HEK293 (cell line): ENCODE data around the gene ZFAND3.

ENCODE experiments used
- CTCF ChIA-PET: fragments of 350-600 bp; formaldehyde crosslinking; extraction: SDS; loops from one replicate; lab custom pipeline; 2021; ENCODE audit warnings: antibody characterized with exemption; lab: Yijun Ruan, JAX
- POLR2A ChIA-PET: fragments of 300-600 bp; formaldehyde crosslinking; extraction: SDS; loops from one replicate; lab custom pipeline; 2020; ENCODE audit warnings: antibody characterized with exemption, inconsistent platforms; lab: Yijun Ruan, JAX
- H3K27ac ChIP-seq: fragments of 200-500 bp; sonication (Bioruptor generic); 2 replicates; pipeline ENCODE4 v1.5.1; 2014; ENCODE audit warnings: low read depth, low read length, control low read depth, inconsistent platforms; ENCODE audit errors: extremely low read depth
- H3K36me3 ChIP-seq, 2 experiments: fragments of 200-500 bp in 1 of 2; sonication (Bioruptor generic) in 1 of 2; 1 replicate in 1 of 2; 2 replicates in 1 of 2; pipeline ENCODE4 v1.5.1; 2014 to 2017; ENCODE audit warnings: inconsistent platforms in 2 of 2, low read length in 2 of 2; ENCODE audit not compliant: control insufficient read depth in 2 of 2, insufficient read depth in 1 of 2
- H3K4me1 ChIP-seq: fragments of 200-500 bp; sonication (Bioruptor generic); 2 replicates; pipeline ENCODE4 v1.5.1; 2014; ENCODE audit warnings: mild to moderate bottlenecking, low read length, inconsistent platforms; ENCODE audit not compliant: control insufficient read depth, insufficient read depth
- H3K4me3 ChIP-seq: 2 replicates; pipeline ENCODE4 v1.5.1; 2011; ENCODE audit warnings: low read depth, mild to moderate bottlenecking, control low read depth, low read length, moderate library complexity
- H3K9me3 ChIP-seq: fragments of 200-500 bp; sonication (Bioruptor generic); 2 replicates; pipeline ENCODE4 v1.5.1; 2014; ENCODE audit warnings: low read depth, low read length, inconsistent platforms; ENCODE audit not compliant: control insufficient read depth, insufficient read depth
- BCL11A ChIP-seq: fragments of 450-650 bp; formaldehyde crosslinking; IDR thresholded peaks from 2 replicates; pipeline ENCODE4 v1.5.1; 2016; ENCODE audit warnings: low read depth, missing biosample characterization, missing genetic modification characterization
- GLI2 ChIP-seq: fragments of 450-650 bp; formaldehyde crosslinking; IDR thresholded peaks from 2 replicates; pipeline ENCODE4; 2017; ENCODE audit warnings: missing biosample characterization, missing genetic modification characterization, low read depth, borderline replicate concordance
- KLF7 ChIP-seq: fragments of 450-650 bp; formaldehyde crosslinking; IDR thresholded peaks from 2 replicates; pipeline ENCODE4 v1.5.1; 2016; ENCODE audit warnings: missing biosample characterization, missing genetic modification characterization, borderline replicate concordance
- OSR2 ChIP-seq: fragments of 450-650 bp; formaldehyde crosslinking; IDR thresholded peaks from 2 replicates; pipeline ENCODE4 v1.5.1; 2016; ENCODE audit warnings: missing biosample characterization, missing genetic modification characterization
- PRDM1 ChIP-seq: fragments of 450-650 bp; formaldehyde crosslinking; IDR thresholded peaks from 2 replicates; pipeline ENCODE4; 2016; ENCODE audit warnings: missing biosample characterization, missing genetic modification characterization
- RBAK ChIP-seq: fragments of 450-650 bp; formaldehyde crosslinking; IDR thresholded peaks from 2 replicates; pipeline ENCODE4 v1.5.1; 2016; ENCODE audit warnings: missing biosample characterization, missing genetic modification characterization
- YY1 ChIP-seq: fragments of 450-650 bp; formaldehyde crosslinking; IDR thresholded peaks from 2 replicates; pipeline ENCODE4 v1.5.1; 2018; ENCODE audit warnings: missing biosample characterization, missing genetic modification characterization
- ZBTB1 ChIP-seq: fragments of 450-650 bp; formaldehyde crosslinking; IDR thresholded peaks from 2 replicates; pipeline ENCODE4 v1.5.1; 2016; ENCODE audit warnings: missing biosample characterization, missing genetic modification characterization
- ZNF112 ChIP-seq: fragments of 450-650 bp; formaldehyde crosslinking; IDR thresholded peaks from 2 replicates; pipeline ENCODE4 v1.5.0; 2017; ENCODE audit warnings: missing biosample characterization, missing genetic modification characterization
- ZNF121 ChIP-seq: fragments of 450-650 bp; formaldehyde crosslinking; IDR thresholded peaks from 2 replicates; pipeline ENCODE4 v1.5.1; 2016; ENCODE audit warnings: missing biosample characterization, missing genetic modification characterization
- ZNF175 ChIP-seq: fragments of 450-650 bp; formaldehyde crosslinking; IDR thresholded peaks from 2 replicates; pipeline ENCODE4 v1.5.1; 2016; ENCODE audit warnings: missing biosample characterization, missing genetic modification characterization
- ZNF221 ChIP-seq: fragments of 450-650 bp; formaldehyde crosslinking; IDR thresholded peaks from 2 replicates; pipeline ENCODE4 v1.5.1; 2017; ENCODE audit warnings: missing biosample characterization, missing genetic modification characterization, borderline replicate concordance
- ZNF248 ChIP-seq: fragments of 450-650 bp; formaldehyde crosslinking; IDR thresholded peaks from 2 replicates; pipeline ENCODE4 v1.5.1; 2017; ENCODE audit warnings: missing biosample characterization, missing genetic modification characterization
- ZNF350 ChIP-seq: fragments of 450-650 bp; formaldehyde crosslinking; IDR thresholded peaks from 2 replicates; pipeline ENCODE4 v1.5.0; 2017; ENCODE audit warnings: missing biosample characterization, mild to moderate bottlenecking, missing genetic modification characterization
- ZNF426 ChIP-seq: fragments of 450-650 bp; formaldehyde crosslinking; IDR thresholded peaks from 2 replicates; pipeline ENCODE4 v1.5.1; 2017; ENCODE audit warnings: missing biosample characterization, missing genetic modification characterization, mild to moderate bottlenecking, inconsistent platforms, moderate library complexity
- ZNF521 ChIP-seq: fragments of 450-650 bp; formaldehyde crosslinking; IDR thresholded peaks from 2 replicates; pipeline ENCODE4 v1.5.1; 2017; ENCODE audit warnings: missing biosample characterization, mild to moderate bottlenecking, missing genetic modification characterization
- ZNF529 ChIP-seq: fragments of 450-650 bp; formaldehyde crosslinking; IDR thresholded peaks from 2 replicates; pipeline ENCODE4 v1.5.1; 2017; ENCODE audit warnings: missing genetic modification characterization, missing biosample characterization; ENCODE audit not compliant: insufficient replicate concordance
- ZNF600 ChIP-seq: fragments of 450-650 bp; formaldehyde crosslinking; IDR thresholded peaks from 2 replicates; pipeline ENCODE4 v1.5.1; 2016; ENCODE audit warnings: missing biosample characterization, missing genetic modification characterization
- ZNF639 ChIP-seq: fragments of 450-650 bp; formaldehyde crosslinking; IDR thresholded peaks from 2 replicates; pipeline ENCODE4 v1.5.1; 2016; ENCODE audit warnings: missing biosample characterization, missing genetic modification characterization
- ZNF791 ChIP-seq: fragments of 450-650 bp; formaldehyde crosslinking; IDR thresholded peaks from 2 replicates; pipeline ENCODE4 v1.5.1; 2016; ENCODE audit warnings: missing biosample characterization, missing genetic modification characterization
- ZNF843 ChIP-seq: fragments of 450-650 bp; formaldehyde crosslinking; IDR thresholded peaks from 2 replicates; pipeline ENCODE4 v1.5.1; 2016; ENCODE audit warnings: missing biosample characterization, missing genetic modification characterization
- ZSCAN4 ChIP-seq: fragments of 450-650 bp; formaldehyde crosslinking; IDR thresholded peaks from 2 replicates; pipeline ENCODE4 v1.5.1; 2017; ENCODE audit warnings: missing biosample characterization, missing genetic modification characterization
- ZSCAN5A ChIP-seq: fragments of 450-650 bp; formaldehyde crosslinking; IDR thresholded peaks from 2 replicates; pipeline ENCODE4 v1.5.1; 2016; ENCODE audit warnings: missing biosample characterization, missing genetic modification characterization
- TF ChIP-seq, protein P1 (sequence below): fragments of 450-650 bp; formaldehyde crosslinking; optimal IDR thresholded peaks from 2 replicates; pipeline ENCODE3; 2016; ENCODE audit warnings: missing biosample characterization, mild to moderate bottlenecking, missing genetic modification characterization
- TF ChIP-seq, protein P2 (sequence below): fragments of 450-650 bp; formaldehyde crosslinking; IDR thresholded peaks from 2 replicates; pipeline ENCODE4 v1.5.1; 2016; ENCODE audit warnings: missing biosample characterization, missing genetic modification characterization, borderline replicate concordance

ZFAND3 gene

GRCh38 chr6:37956711-37957275 is 137.3 kb downstream of the ZFAND3 start:
- H3K4me3 ChIP-seq = no peak overlapping the region
- TF ChIP-seq BCL11A (tag by site-specific recombination) (no peak), ZNF529 (tag by site-specific recombination) (no peak), ZNF426 (tag by site-specific recombination) (no peak), ZNF248 (tag by site-specific recombination) (no peak), GLI2 (tag by site-specific recombination) (no peak), KLF7 (no peak)
- TF ChIP-seq, protein P1, sequence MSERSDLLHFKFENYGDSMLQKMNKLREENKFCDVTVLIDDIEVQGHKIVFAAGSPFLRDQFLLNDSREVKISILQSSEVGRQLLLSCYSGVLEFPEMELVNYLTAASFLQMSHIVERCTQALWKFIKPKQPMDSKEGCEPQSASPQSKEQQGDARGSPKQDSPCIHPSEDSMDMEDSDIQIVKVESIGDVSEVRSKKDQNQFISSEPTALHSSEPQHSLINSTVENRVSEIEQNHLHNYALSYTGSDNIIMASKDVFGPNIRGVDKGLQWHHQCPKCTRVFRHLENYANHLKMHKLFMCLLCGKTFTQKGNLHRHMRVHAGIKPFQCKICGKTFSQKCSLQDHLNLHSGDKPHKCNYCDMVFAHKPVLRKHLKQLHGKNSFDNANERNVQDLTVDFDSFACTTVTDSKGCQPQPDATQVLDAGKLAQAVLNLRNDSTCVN (tag by site-specific recombination) = no peak
- TF ChIP-seq, protein P2, sequence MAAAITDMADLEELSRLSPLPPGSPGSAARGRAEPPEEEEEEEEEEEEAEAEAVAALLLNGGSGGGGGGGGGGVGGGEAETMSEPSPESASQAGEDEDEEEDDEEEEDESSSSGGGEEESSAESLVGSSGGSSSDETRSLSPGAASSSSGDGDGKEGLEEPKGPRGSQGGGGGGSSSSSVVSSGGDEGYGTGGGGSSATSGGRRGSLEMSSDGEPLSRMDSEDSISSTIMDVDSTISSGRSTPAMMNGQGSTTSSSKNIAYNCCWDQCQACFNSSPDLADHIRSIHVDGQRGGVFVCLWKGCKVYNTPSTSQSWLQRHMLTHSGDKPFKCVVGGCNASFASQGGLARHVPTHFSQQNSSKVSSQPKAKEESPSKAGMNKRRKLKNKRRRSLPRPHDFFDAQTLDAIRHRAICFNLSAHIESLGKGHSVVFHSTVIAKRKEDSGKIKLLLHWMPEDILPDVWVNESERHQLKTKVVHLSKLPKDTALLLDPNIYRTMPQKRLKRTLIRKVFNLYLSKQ = no peak
- TF ChIP-seq, all 188 proteins: peak for 0
- Histone ChIP-seq H3K27ac (no peak overlapping the region), H3K4me1 (peaks cover 11% of the 10 kb centered on the region), H3K36me3 (no peaks in the 10 kb centered on the region), H3K9me3 (no peaks in the 10 kb centered on the region)
- ChIA-PET CTCF (no interaction called here), POLR2A (no interaction called here)

GRCh38 chr6:37959061-37959460 is 139.5 kb downstream of the ZFAND3 start:
- CTCF ChIA-PET = no interaction called here
- POLR2A ChIA-PET = no interaction called here
- H3K27ac ChIP-seq = no peak overlapping the region
- TF ChIP-seq ZSCAN4 (tag by site-specific recombination) (no peak), ZNF639 (no peak), ZNF350 (no peak), ZNF221 (tag by site-specific recombination) (no peak), ZBTB1 (tag by site-specific recombination) (no peak), YY1 (tag by site-specific recombination) (no peak), ZNF843 (tag by site-specific recombination) (no peak), ZSCAN5A (tag by site-specific recombination) (no peak), OSR2 (no peak), ZNF791 (no peak), ZNF121 (no peak), ZNF112 (no peak), RBAK (tag by site-specific recombination) (no peak), ZNF521 (tag by site-specific recombination) (no peak), ZNF600 (no peak), ZNF175 (tag by site-specific recombination) (no peak), PRDM1 (no peak)
- no peaks in the 10 kb centered on the region for H3K36me3 ChIP-seq
- no peaks in the 10 kb centered on the region for H3K9me3 ChIP-seq
- H3K4me1 ChIP-seq = peaks cover 11% of the 10 kb centered on the region
- no peak overlapping the region for H3K4me3 ChIP-seq
